ENCODE data around the gene PDIA6.
"Not testable (repeated sequence)": the region's sequence is repeated elsewhere in the genome, so short reads cannot be mapped to it uniquely, and the experiment has no call there.

PDIA6 gene

GRCh38 chr2:10834068-10834655 is 21.6 kb upstream of the PDIA6 start:
- H3K4me3 ChIP-seq (ENCODE audit: low read length) = no peak overlapping the region
- no peak for DNase-seq (ENCODE audit: low read depth, low spot score)

- no peak for DNase-seq (ENCODE audit: low read depth, low spot score)
- H3K4me3 ChIP-seq (ENCODE audit: low read length) = no peak overlapping the region
Measured at GRCh38 chr2:10833021-10833420, 20.4 kb upstream of the PDIA6 start.

GRCh38 chr2:10832203-10832936 is 19.8 kb upstream of the PDIA6 start:
- H3K4me3 ChIP-seq (ENCODE audit: low read length) = no peak overlapping the region
- DNase-seq (ENCODE audit: low read depth, low spot score) = peak; percentile 71

- H3K4me3 ChIP-seq (ENCODE audit: low read length) = no peak overlapping the region
- DNase-seq (ENCODE audit: low read depth, low spot score) = no peak
Measured at GRCh38 chr2:10831400-10831985, 18.9 kb upstream of the PDIA6 start.

- no peak overlapping the region for H3K4me3 ChIP-seq (ENCODE audit: low read length)
- DNase-seq (ENCODE audit: low read depth, low spot score) = no peak
Measured at GRCh38 chr2:10830641-10831399, 18.2 kb upstream of the PDIA6 start.

GRCh38 chr2:10830203-10830602 is 17.6 kb upstream of the PDIA6 start:
- no peak overlapping the region for H3K4me3 ChIP-seq (ENCODE audit: low read length)
- no peak for DNase-seq (ENCODE audit: low read depth, low spot score)

- H3K4me3 ChIP-seq (ENCODE audit: low read length) = no peak overlapping the region
- DNase-seq (ENCODE audit: low read depth, low spot score) = no peak
Measured at GRCh38 chr2:10829299-10829698, 16.7 kb upstream of the PDIA6 start.

GRCh38 chr2:10828346-10828745 is 15.8 kb upstream of the PDIA6 start:
- H3K4me3 ChIP-seq (ENCODE audit: low read length) = no peak overlapping the region
- no peak for DNase-seq (ENCODE audit: low read depth, low spot score)

- no peak for DNase-seq (ENCODE audit: low read depth, low spot score)
Measured at GRCh38 chr2:10826625-10827024, 14.0 kb upstream of the PDIA6 start.

GRCh38 chr2:10826026-10826425 is 13.4 kb upstream of the PDIA6 start:
- DNase-seq (ENCODE audit: low read depth, low spot score) = no peak

More at GRCh38 chr2:10826625-10827024, 14.0 kb upstream of the PDIA6 start:
- H3K4me3 ChIP-seq (ENCODE audit: low read length) = no peak overlapping the region

GRCh38 chr2:10824191-10824590 is 11.6 kb upstream of the PDIA6 start:
- H3K4me3 ChIP-seq (ENCODE audit: low read length) = no peak overlapping the region
- DNase-seq (ENCODE audit: low read depth, low spot score) = no peak

More at GRCh38 chr2:10826026-10826425, 13.4 kb upstream of the PDIA6 start:
- H3K4me3 ChIP-seq (ENCODE audit: low read length) = no peak overlapping the region

- no peak overlapping the region for H3K4me3 ChIP-seq (ENCODE audit: low read length)
Measured at GRCh38 chr2:10820978-10821695, 8.6 kb upstream of the PDIA6 start.

GRCh38 chr2:10820562-10820961 is 8.0 kb upstream of the PDIA6 start:
- H3K4me3 ChIP-seq (ENCODE audit: low read length) = no peak overlapping the region
- DNase-seq (ENCODE audit: low read depth, low spot score) = no peak

More at GRCh38 chr2:10820978-10821695, 8.6 kb upstream of the PDIA6 start:
- DNase-seq (ENCODE audit: low read depth, low spot score) = no peak

GRCh38 chr2:10819714-10820314 is 7.2 kb upstream of the PDIA6 start:
- DNase-seq (ENCODE audit: low read depth, low spot score) = no peak
- no peak overlapping the region for H3K4me3 ChIP-seq (ENCODE audit: low read length)

- DNase-seq (ENCODE audit: low read depth, low spot score) = no peak
- H3K4me3 ChIP-seq (ENCODE audit: low read length) = no peak overlapping the region
Measured at GRCh38 chr2:10818984-10819383, 6.4 kb upstream of the PDIA6 start.

GRCh38 chr2:10818305-10818704 is 5.7 kb upstream of the PDIA6 start:
- not testable (repeated sequence) for H3K4me3 ChIP-seq (ENCODE audit: low read length); DNase-seq (ENCODE audit: low read depth, low spot score)

- no peak for DNase-seq (ENCODE audit: low read depth, low spot score)
- no peak overlapping the region for H3K4me3 ChIP-seq (ENCODE audit: low read length)
Measured at GRCh38 chr2:10817413-10817812, 4.8 kb upstream of the PDIA6 start.

- H3K4me3 ChIP-seq (ENCODE audit: low read length) = no peak overlapping the region
- no peak for DNase-seq (ENCODE audit: low read depth, low spot score)
Measured at GRCh38 chr2:10814571-10815331, 2.2 kb upstream of the PDIA6 start.
